Measurements from ENCODE around the gene MRGPRX1.

DNA sequence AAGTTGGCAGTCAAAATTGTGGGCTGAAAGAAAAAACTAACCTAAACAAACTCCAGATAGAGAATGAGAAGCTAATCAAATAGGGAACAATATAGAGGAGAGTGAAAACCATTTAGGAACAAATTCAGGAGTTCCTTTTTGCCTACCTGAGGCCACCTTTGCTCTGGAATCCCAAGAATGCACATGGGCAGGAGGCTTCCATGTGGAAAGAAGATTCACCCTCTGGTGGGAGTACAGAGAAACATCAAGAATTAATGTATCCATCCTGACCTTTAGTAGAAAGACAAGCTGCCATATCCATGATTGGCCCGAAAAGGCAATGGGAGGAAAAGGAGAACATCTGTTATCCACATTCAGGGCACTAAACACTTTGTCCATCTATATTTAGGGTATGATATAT, 35.0 kb upstream of the MRGPRX1 start:
- TF ChIP-seq POLR2A (IDR thresholded peaks at IDR 0.05; ENCODE audit: low read depth, low read length): no peak
- no peak for TF ChIP-seq POLR2AphosphoS5 (IDR thresholded peaks at IDR 0.05; ENCODE audit: low read depth, low read length)
